SHP77 treated with DMSO at 0.1 percent for 48 hours (cell line): ENCODE data around the gene DLGAP3.

Experiments used
- DNase-seq: peaks from one replicate; lab custom pipeline; 2025; lab: John Stamatoyannopoulos, UW

Gene DLGAP3

DNA sequence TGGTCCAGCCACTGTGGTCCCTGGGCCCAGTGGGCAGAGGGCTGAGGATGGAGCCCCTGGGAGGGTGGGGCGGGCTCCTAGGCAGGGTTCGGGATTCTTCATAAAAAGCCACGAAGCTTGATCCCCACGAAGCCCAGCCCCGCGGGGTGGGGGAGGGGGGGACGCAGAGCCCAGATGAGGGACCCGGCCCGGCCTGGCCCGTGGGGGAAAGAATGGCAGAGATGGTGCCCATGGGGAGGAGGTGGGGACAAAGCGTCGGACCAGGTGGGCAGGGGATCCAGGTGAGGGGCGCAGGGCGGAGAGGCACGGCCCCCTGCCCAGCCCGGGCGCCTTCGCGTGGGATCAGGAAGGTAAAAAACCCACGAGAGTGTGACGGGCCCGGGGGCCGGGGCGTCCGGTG lies 63.9 kb downstream of the DLGAP3 start:
- no peak for DNase-seq

DNA sequence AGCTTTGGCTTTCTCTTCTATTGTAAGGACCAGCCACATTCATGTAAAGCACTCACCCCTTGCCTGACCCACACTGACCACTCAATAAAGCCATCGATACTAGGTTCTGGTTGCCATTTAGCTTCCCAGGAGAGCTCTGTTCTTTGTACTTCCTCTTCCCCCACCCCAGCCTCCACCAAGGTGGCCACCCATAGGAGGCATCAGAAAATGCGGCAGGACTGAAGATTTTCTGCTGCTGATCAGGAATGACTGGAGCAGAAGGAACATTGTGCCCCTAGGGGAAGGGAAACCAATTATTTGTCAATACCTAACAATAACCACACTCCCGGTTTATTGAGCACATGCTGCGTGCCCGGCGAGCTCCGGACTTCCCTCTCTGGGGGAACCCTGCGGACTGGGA lies 64.7 kb downstream of the DLGAP3 start:
- no peak for DNase-seq

GRCh38 chr1:34863501-34863900 lies 65.9 kb downstream of the DLGAP3 start:
- no peak for DNase-seq

DNA sequence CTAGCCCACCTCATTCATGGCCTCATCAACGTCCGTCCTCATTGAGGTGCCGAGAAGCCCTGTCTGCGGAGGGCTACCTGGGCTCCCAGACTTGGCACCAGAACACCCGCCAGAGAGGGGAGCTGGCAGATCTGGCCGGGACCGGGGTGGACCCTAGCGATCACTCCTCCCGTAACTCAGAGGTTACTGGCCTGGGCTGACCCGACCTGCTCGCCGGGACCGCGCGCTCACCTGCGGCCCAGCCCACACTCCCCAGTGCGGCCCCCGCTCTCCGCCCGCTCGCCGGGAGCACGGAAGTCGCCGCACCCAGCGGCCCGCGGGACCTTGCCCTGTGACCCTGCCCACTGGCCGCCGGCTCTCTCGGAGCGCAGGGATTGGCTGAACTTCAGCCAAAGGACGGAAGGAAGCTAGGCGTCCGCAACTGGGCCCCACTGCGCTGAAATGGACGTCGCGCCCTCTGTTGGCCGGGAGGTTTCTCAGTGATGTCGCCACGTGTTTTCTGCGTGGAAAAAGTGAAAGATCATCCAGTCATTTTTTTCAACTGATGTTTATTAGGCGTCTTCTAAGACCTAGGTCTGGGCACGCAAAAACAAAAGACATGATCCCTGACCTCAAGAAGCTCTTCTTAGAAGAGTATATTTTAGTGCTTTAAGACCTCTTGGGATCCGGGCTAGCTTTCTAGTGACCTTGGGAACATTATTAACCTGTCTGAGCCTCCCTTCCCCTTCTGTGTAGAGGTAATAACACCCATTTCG lies 69.8 kb downstream of the DLGAP3 start, which contains the start of gene SMIM12:
SMIM12 (minus strand) TSS at position 304 of the 755 bp plus-strand sequence. CDS start 3,772 bp downstream, outside the sequence.
- peak; percentile 79 for DNase-seq

DNA sequence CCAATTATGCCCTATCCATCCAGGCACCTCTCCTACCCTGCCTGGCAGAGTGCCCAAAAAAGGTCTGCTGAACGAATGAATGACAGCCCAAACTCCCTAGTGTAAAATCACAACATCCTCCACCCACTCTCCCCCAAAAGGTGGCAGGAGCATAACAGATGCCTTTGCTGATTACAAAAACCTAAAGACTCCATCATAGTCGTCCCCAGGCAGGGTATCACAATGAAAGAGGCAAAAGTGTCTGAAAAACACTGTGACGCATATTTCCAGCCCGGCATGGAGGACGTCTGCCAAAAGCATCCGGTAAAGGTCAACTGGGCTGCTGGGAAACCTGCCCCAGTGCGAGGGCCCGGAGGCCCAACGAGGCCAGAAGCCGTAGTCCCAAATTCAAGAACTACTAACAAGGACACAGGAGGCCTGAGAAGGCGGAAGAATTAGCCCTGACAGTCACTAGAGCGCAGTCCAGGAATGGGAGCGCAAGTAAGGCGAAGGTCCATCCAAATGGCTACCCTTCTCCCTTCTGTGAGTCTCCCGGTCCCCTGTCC lies 70.5 kb downstream of the DLGAP3 start:
- DNase-seq: no peak

- no peak for DNase-seq
Measured at GRCh38 chr1:34856697-34857096, 72.8 kb downstream of the DLGAP3 start.

- peak; percentile 85 for DNase-seq
Measured at GRCh38 chr1:34852677-34853217, 76.7 kb downstream of the DLGAP3 start.

GRCh38 chr1:34851431-34852105 lies 77.9 kb downstream of the DLGAP3 start:
- no peak for DNase-seq

GRCh38 chr1:34850382-34850781 lies 79.1 kb downstream of the DLGAP3 start:
- DNase-seq: no peak

DNA sequence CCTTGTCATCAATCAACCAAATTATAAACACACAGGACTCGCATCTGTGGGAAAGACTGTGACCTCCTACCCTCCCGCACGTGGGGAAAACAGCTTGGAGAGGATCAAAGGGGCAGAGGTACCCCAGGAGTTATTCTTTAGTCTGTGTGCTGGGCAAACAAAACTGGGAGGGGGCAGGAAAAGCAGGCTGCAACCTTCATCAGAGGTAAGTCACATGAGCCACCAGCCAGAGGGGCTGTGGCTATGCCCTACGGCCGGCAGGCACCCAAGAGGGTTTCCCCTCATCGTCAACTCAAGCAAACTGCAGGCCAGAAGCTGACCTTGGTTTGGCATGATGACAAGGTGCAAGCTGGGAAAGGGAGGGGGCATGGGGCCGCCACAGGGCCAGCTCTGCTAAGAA lies 82.4 kb downstream of the DLGAP3 start:
- no peak for DNase-seq

DNA sequence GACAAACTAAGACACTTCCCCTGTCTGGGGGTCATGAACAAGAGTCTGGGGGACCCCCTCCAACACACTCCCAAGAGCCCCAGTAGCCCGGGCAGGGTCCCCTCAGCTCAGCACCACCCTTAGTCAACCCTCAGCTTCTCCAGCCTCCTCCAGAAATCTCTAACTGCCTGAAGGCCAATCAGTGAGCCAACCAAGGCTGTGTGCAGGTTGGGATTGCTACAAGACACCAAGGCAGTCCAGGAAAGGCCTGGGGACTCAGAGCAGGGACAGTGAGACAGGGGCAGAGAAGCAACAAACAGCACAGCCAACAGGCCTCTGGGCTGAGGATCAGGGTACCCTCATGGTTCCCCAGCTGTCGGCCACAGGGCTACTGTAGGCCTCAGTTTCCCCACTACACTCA lies 83.2 kb downstream of the DLGAP3 start:
- no peak for DNase-seq

DNA sequence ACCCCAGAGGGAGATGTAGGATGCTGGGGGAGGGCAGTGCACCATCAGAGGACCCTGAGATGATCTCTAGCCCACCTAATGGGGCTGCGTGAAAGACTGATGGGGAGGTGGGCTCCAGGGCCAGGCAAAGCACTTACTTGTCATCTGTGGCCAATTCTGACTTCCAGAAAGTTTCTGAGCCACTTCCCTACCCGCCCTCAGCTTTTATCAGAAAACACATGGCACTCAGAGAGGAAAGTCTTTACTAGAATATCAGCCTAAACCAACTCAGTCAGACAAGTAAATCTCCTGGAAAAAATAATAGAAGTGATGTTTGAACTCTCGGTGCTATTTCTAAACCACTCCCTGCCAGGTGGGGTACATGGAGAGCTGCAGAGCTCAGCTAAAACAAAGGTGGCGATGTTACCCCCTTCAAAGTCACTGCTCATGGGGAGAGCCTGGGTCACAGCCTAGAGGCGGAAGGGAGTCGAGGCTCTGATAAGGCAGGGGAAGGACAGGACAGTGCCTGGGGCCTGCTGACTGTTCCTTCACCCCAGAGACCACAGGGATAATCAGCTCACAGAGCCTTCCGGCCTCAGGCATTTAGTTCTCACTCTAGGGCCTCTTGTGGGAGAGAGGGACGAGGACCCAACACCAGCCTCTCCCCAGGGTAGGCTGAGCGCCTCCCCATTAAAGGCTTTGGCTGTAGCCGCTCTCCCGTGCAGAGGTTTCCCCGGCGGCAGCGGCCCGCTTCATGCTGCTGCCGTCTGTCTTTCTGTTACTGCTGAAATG lies 84.1 kb downstream of the DLGAP3 start:
- no peak for DNase-seq

- no peak for DNase-seq
Measured at GRCh38 chr1:34844252-34844634, 85.2 kb downstream of the DLGAP3 start.

DNA sequence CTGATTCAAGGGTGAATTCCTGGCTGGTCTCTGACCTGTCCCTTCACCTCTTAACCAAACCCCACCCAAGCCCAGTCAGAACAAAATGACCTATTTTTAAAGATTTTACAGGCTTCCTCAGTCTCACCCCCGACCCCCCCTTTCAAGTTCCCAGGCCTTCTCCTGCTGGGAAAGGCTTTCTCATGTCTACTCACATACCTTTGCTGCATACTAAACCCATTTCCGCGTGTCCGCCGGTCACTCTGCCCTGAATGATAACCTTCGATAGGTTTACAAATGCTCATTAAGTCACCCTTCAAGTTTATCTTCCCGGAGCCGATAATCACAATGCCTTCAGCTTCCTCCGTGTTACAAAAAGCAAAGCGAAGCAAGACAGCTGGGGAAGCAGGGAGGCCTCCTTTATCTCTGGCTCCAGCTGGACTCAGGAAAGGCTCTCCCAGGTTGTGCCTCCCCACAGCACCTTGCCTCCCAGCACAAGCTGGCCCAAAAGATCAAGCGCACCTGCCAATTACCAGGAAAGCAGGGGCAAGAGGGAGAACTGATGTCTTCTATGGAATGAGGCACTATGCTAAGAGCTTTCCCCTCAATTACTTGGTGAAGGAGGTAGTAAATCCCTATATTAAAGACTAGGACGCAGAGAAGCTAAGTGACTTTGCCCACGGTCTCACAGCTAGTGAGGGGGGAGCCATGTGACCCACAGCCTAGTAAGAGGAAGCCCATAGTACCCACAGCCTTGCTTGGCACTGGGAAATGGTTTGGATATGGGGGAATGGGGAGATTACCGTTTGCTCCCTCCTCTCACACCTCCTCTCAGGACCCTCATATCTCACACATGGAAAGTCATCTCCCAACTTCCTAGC lies 85.8 kb downstream of the DLGAP3 start:
- no peak for DNase-seq

DNA sequence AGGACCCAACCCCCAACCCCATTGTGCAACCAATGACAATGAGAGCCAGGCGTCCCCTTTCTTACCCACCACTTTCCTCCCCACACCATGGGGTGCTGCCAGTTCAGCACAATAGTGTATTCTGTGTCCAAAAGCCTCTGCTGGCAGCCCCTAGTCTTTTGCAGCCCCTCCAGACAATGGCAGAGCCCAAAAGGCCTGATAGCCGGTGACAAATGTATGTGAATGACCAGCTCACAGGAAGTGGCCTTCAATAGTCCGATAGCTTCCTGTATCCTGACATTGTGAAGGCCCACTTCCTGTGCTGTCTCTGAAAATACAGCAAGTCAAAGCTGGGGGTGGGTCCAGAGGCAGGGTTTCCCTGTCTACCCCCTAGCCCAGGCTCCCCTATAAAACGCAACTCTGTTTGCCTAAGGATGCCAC lies 86.5 kb downstream of the DLGAP3 start:
- no peak for DNase-seq

DNA sequence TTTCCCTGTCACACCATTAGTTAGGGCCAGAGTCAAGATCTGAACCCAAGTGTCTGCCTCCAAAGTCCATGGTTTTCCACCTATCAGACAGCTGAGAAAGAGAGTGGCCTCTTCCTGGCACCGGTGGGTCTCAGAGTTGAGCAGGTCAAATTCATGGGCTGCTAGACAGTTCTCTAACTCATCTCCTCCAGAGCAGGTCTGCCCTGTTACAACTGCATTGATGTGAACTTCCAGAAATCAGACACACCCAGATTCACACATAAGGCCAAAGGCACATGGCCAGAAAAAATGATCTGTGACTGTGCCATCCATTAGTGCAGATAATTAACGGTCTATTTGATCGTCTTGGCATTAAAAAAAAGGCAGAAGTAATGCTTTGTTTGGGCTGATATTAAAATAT lies 87.4 kb downstream of the DLGAP3 start:
- no peak for DNase-seq

DNA sequence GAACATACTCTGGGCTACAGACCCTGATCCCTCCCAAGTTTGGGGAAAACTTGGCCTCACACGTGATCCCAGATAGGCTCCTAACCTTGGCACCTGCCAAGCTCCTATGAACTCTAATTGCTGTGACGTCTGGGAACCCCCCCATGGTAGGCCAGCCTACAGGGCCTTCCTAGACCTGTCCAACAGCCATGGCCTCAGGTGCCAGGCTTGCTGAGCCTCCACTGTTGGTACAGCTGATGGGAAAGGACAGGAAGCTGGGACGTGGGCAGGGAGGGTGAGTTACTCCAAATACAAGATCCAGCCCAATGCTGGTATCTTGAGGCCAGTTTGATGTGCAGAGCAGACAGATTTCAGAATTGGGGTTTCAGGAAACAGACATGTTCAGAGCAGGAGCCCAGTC lies 89.0 kb downstream of the DLGAP3 start:
- no peak for DNase-seq

GRCh38 chr1:34839526-34840305 lies 89.7 kb downstream of the DLGAP3 start:
- no peak for DNase-seq

DNA sequence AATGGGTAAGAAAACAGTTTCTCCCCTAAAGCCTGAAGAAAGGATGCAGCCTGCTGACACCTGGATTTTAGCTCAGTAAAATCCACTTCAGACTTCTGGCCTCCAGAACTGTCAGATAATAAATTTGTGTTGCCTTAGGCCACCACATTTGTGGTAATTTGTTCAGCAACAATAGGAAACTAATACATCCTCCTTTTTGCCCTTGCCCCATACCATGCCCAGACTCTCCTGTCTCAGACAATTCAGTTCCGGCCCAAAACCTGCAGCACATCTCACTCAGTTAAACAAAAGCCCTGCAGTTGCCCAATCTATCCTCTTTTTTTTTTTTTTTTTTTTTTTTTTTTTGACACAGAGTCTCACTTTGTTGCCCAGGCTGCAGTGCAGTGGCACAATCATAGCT lies 95.7 kb downstream of the DLGAP3 start:
- DNase-seq: no peak

GRCh38 chr1:34831721-34832246 lies 97.7 kb downstream of the DLGAP3 start:
- DNase-seq: peak; percentile 22
